H1 (cell line): ENCODE measurements around the gene TUT4. TPM values are rescaled to one million over a fixed set of nuclear protein-coding genes. Genes with fewer than 3 reads are reported as not detected.

ENCODE experiments used
- CTCF ChIA-PET: fragments of 300-600 bp; sonication (Branson Sonifier 250); formaldehyde crosslinking; loops from one replicate; lab custom pipeline; 2021; ENCODE audit not compliant: partially characterized antibody; lab: Charles Lee
- POLR2A ChIA-PET: fragments of 300-600 bp; sonication (Branson Sonifier 250); formaldehyde crosslinking; loops from one replicate; lab custom pipeline; 2021; ENCODE audit warnings: inconsistent platforms; ENCODE audit not compliant: partially characterized antibody; lab: Charles Lee
- DNase-seq, 2 experiments: peaks; one replicate each; pipeline versions ENCODE4 v3.0.0 to v3.0.0-alpha.2; 2010 to 2022; ENCODE audit warnings: low spot score in 2 of 2, low read depth in 1 of 2, mixed read lengths in 1 of 2
- FAIRE-seq: peaks from 2 replicates; lab custom pipeline; 2011; peaks lifted over from hg19 to GRCh38; lab: Jason Lieb, UNC
- H2AFZ ChIP-seq: 2 replicates; pipeline ENCODE4 v1.8.1; 2012; ENCODE audit warnings: low read length, inconsistent platforms
- H2AK5ac ChIP-seq: 2 replicates; pipeline ENCODE4 v1.6.1; 2013; ENCODE audit warnings: low read depth, low read length
- H2BK120ac ChIP-seq: replicated peaks from 2 replicates; pipeline ENCODE3; 2013; ENCODE audit warnings: low read depth, low read length, inconsistent platforms
- H2BK12ac ChIP-seq: 2 replicates; pipeline ENCODE4 v1.6.1; 2013; ENCODE audit warnings: low read depth, low read length
- H2BK15ac ChIP-seq: 2 replicates; pipeline ENCODE4 v1.6.1; 2013; ENCODE audit warnings: low read length
- H2BK20ac ChIP-seq: 2 replicates; pipeline ENCODE4 v1.6.1; 2013; ENCODE audit warnings: low read length
- H2BK5ac ChIP-seq: 2 replicates; pipeline ENCODE4 v1.6.1; 2013; ENCODE audit warnings: low read depth, low read length
- H3K14ac ChIP-seq: 2 replicates; pipeline ENCODE4 v1.6.1; 2013; ENCODE audit warnings: inconsistent platforms; ENCODE audit not compliant: insufficient read length
- H3K18ac ChIP-seq: 2 replicates; pipeline ENCODE4 v1.6.1; 2013; ENCODE audit warnings: low read length; ENCODE audit errors: extremely low read depth
- H3K23ac ChIP-seq: 2 replicates; pipeline ENCODE4 v1.6.1; 2013; ENCODE audit warnings: inconsistent platforms; ENCODE audit not compliant: insufficient read length
- H3K23me2 ChIP-seq: 2 replicates; pipeline ENCODE4 v1.6.1; 2013; ENCODE audit warnings: low read depth, low read length
- H3K27ac ChIP-seq: 2 replicates; pipeline ENCODE4 v1.6.1; 2011; ENCODE audit warnings: low read depth, low read length, inconsistent platforms
- H3K27me3 ChIP-seq, 4 experiments: replicated peaks in 1 of 4; 1 replicate in 1 of 4; 2 replicates in 3 of 4; pipeline versions ENCODE4 v1.6.1 to v1.8.1; 2011 to 2013; ENCODE audit warnings: low read length in 3 of 4, mild to moderate bottlenecking in 3 of 4, inconsistent platforms in 2 of 4, mixed read lengths in 2 of 4, moderate library complexity in 1 of 4; ENCODE audit not compliant: control insufficient read depth in 3 of 4, insufficient read depth in 3 of 4; ENCODE audit errors: extremely low read depth in 1 of 4
- H3K36me3 ChIP-seq, 4 experiments: 2 replicates each; pipeline versions ENCODE4 v1.6.1 to v1.8.1; 2011 to 2013; ENCODE audit warnings: mild to moderate bottlenecking in 4 of 4, low read length in 3 of 4, moderate library complexity in 2 of 4, control low read depth in 1 of 4, inconsistent platforms in 1 of 4; ENCODE audit not compliant: insufficient read depth in 4 of 4, control insufficient read depth in 2 of 4
- H3K4ac ChIP-seq: replicated peaks from 2 replicates; pipeline ENCODE3; 2013; ENCODE audit warnings: low read length, low read depth, mixed read lengths, inconsistent platforms; ENCODE audit not compliant: insufficient read length
- H3K4me1 ChIP-seq, 4 experiments: replicated peaks in 1 of 4; 1 replicate in 1 of 4; 2 replicates in 3 of 4; pipeline versions ENCODE4 v1.6.1 to v1.8.1; 2011 to 2013; ENCODE audit warnings: low read length in 3 of 4, inconsistent platforms in 2 of 4, mixed read lengths in 1 of 4; ENCODE audit not compliant: insufficient read depth in 4 of 4, control insufficient read depth in 3 of 4
- H3K4me2 ChIP-seq, 2 experiments: 2 replicates each; pipeline versions ENCODE4 v1.6.1 to v1.8.1; 2011 to 2013; ENCODE audit warnings: low read depth in 2 of 2, low read length in 2 of 2, control low read depth in 1 of 2, inconsistent platforms in 1 of 2, mild to moderate bottlenecking in 1 of 2; ENCODE audit not compliant: insufficient read depth in 1 of 2
- H3K4me3 ChIP-seq, 4 experiments: fragments of 200-600, 300-600 bp in 1 of 4; sonication (generic), shearing (Covaris generic), sonication (Bioruptor Twin) in 1 of 4; 2 replicates each; pipeline versions ENCODE4 v1.5.1 to v1.8.1; 2011 to 2016; ENCODE audit warnings: low read length in 4 of 4, low read depth in 3 of 4, control low read depth in 2 of 4, inconsistent platforms in 2 of 4, mild to moderate bottlenecking in 2 of 4, mixed read lengths in 1 of 4, moderate library complexity in 1 of 4; ENCODE audit not compliant: insufficient read depth in 2 of 4; ENCODE audit errors: extremely low read depth in 1 of 4
- H3K56ac ChIP-seq: replicated peaks from 2 replicates; pipeline ENCODE3; 2013; ENCODE audit warnings: low read depth, mild to moderate bottlenecking, mixed read lengths, low read length, inconsistent platforms; ENCODE audit not compliant: insufficient read length
- H3K79me1 ChIP-seq: 2 replicates; pipeline ENCODE4 v1.6.1; 2013; ENCODE audit warnings: low read depth, low read length, control low read depth
- H3K79me2 ChIP-seq, 2 experiments: 2 replicates each; pipeline versions ENCODE4 v1.6.1 to v1.8.1; 2012 to 2013; ENCODE audit warnings: low read length in 2 of 2, mild to moderate bottlenecking in 2 of 2, inconsistent platforms in 1 of 2; ENCODE audit not compliant: insufficient read depth in 2 of 2, control insufficient read depth in 1 of 2
- H3K9ac ChIP-seq, 4 experiments: replicated peaks in 1 of 4; 1 replicate in 1 of 4; 2 replicates in 3 of 4; pipeline versions ENCODE4 v1.6.1 to v1.8.1; 2011 to 2013; ENCODE audit warnings: low read depth in 3 of 4, low read length in 3 of 4, control low read depth in 2 of 4, mild to moderate bottlenecking in 2 of 4, moderate library complexity in 2 of 4, inconsistent platforms in 1 of 4; ENCODE audit errors: extremely low read depth in 1 of 4
- H3K9me3 ChIP-seq, 2 experiments: 2 replicates each; pipeline versions ENCODE4 v1.6.1 to v1.8.1; 2012 to 2013; ENCODE audit warnings: mild to moderate bottlenecking in 2 of 2, moderate library complexity in 2 of 2, control low read depth in 1 of 2, inconsistent platforms in 1 of 2, low read depth in 1 of 2, low read length in 1 of 2, mixed read lengths in 1 of 2; ENCODE audit not compliant: insufficient read depth in 2 of 2
- H4K20me1 ChIP-seq, 2 experiments: replicated peaks in 1 of 2; 2 replicates each; pipeline versions ENCODE3 to v1.8.1; 2011 to 2013; ENCODE audit warnings: inconsistent platforms in 2 of 2, low read length in 2 of 2, mild to moderate bottlenecking in 1 of 2; ENCODE audit not compliant: insufficient read depth in 2 of 2, control insufficient read depth in 1 of 2
- H4K5ac ChIP-seq: 2 replicates; pipeline ENCODE4 v1.6.1; 2013; ENCODE audit warnings: low read length, low read depth, mixed read lengths, inconsistent platforms; ENCODE audit not compliant: insufficient read length
- H4K8ac ChIP-seq: 2 replicates; pipeline ENCODE4 v1.8.0; 2013; ENCODE audit warnings: mild to moderate bottlenecking, moderate library complexity, low read length, inconsistent platforms; ENCODE audit not compliant: insufficient read depth; ENCODE audit errors: extremely low read depth
- H4K91ac ChIP-seq: replicated peaks from 2 replicates; pipeline ENCODE3; 2013; ENCODE audit warnings: low read length, mixed read lengths, inconsistent platforms; ENCODE audit not compliant: insufficient read length
- CREB1 ChIP-seq: IDR thresholded peaks from 2 replicates; pipeline ENCODE4 v1.6.1; 2012; ENCODE audit warnings: inconsistent platforms
- CTBP2 ChIP-seq: IDR thresholded peaks from 2 replicates; pipeline ENCODE4 v1.7.0; 2011; ENCODE audit warnings: borderline replicate concordance, mild to moderate bottlenecking, moderate library complexity, mixed read lengths, low read length; ENCODE audit not compliant: insufficient read depth, insufficient read length
- GTF2F1 ChIP-seq: IDR thresholded peaks from 2 replicates; pipeline ENCODE4 v1.6.1; 2012; ENCODE audit warnings: low read depth, low read length, improper control_type of control experiment, borderline replicate concordance
- HDAC6 ChIP-seq: IDR thresholded peaks from one replicate; pipeline ENCODE4 v1.7.1; 2012; ENCODE audit warnings: low read depth, mild to moderate bottlenecking, inconsistent platforms, low read length, moderate library complexity
- RXRA ChIP-seq: IDR thresholded peaks from 2 replicates; pipeline ENCODE4 v1.6.1; 2011; ENCODE audit warnings: low read depth, mild to moderate bottlenecking, low read length, moderate library complexity; ENCODE audit not compliant: insufficient read depth
- SAP30 ChIP-seq: fragments of 300-600 bp; sonication (generic); IDR thresholded peaks from 2 replicates; pipeline ENCODE4 v1.7.1; 2012; ENCODE audit warnings: low read length, moderate library complexity, mild to moderate bottlenecking, inconsistent platforms; ENCODE audit not compliant: insufficient read depth, insufficient replicate concordance
- SP2 ChIP-seq: IDR thresholded peaks from 2 replicates; pipeline ENCODE4 v1.6.1; 2012; ENCODE audit warnings: mild to moderate bottlenecking, low read length, inconsistent platforms
- WGBS, 2 experiments: shearing (Covaris generic) in 1 of 2; methylation state at CpG; one replicate each; pipeline versions ENCODE4 v1.1.6 to v1.1.7; 2013 to 2015; ENCODE audit warnings: low lambda C conversion rate in 2 of 2, mixed read lengths in 2 of 2, inconsistent platforms in 1 of 2, low coverage in 1 of 2, missing lambda C conversion rate in 1 of 2; ENCODE audit not compliant: insufficient replicate concordance in 2 of 2, insufficient coverage in 1 of 2, insufficient read length in 1 of 2; ENCODE audit errors: extremely low coverage in 1 of 2, missing lambda C conversion rate in 1 of 2; 5-methylcytosine and 5-hydroxymethylcytosine counted together
- polyA plus RNA-seq, 7 experiments: library from polyadenylated mRNA; depleted of rRNA in 3 of 7; stranded (reverse) in 5 of 7; unstranded in 2 of 7; fragments of >200 nt in 5 of 7; fragments of 200-250 nt in 2 of 7; gene quantifications; 1 replicate in 5 of 7; 2 replicates in 1 of 7; 4 replicates in 1 of 7; pipeline versions ENCODE4 v1.2.1 to v1.2.3, GENCODE V29; 2011 to 2013; ENCODE audit warnings: missing spikeins in 2 of 7, mixed read lengths in 2 of 7
- total RNA-seq: library from RNA; stranded (reverse); fragmentation: NEBNext Ultra II Directional; extraction: Animal tissue kit (Norgen Biotek cat#: 25700); gene quantifications from 2 replicates; pipeline ENCODE4 v1.2.1, GENCODE V29; 2021
- TF ChIP-seq, protein P1 (sequence below): IDR thresholded peaks from 2 replicates; pipeline ENCODE4 v1.6.1; 2012; ENCODE audit warnings: inconsistent platforms
- TF ChIP-seq, protein P2 (sequence below): IDR thresholded peaks from 2 replicates; pipeline ENCODE4 v1.6.1; 2012; ENCODE audit warnings: low read length, inconsistent platforms
- TF ChIP-seq, protein P3 (sequence below): IDR thresholded peaks from 2 replicates; pipeline ENCODE4 v1.6.1; 2011; ENCODE audit warnings: low read length, improper control_type of control experiment

TUT4 gene
- total and polyA plus RNA-seq, 2 of the 8 experiments (the other 6 are each of a cell fraction or from before 2014, with no cell fraction given), result 54.5 to 63.3 TPM

DNA sequence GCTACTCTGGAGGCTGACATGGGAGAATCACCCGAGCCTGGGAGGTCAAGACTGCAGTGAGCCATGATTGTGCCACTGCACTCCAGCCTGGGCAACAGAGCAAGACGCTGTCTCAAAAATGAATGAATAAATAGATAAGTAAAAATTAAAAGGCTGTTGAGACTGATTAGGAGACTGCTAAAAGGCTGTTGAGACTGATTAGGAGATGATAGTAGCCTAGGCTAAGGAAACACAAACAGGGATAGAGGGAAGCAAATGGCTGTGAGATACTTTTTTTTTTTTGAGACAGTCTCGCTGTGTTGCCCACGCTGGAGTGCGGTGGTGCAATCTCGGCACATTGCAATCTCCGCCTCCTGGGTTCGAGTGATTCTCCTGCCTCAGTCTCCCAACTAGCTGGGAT, 120.1 kb downstream of the TUT4 start:
- no peak overlapping the region for H2BK20ac ChIP-seq
- H3K56ac ChIP-seq, result no peak overlapping the region
- no peak overlapping the region for H2AK5ac ChIP-seq
- H3K9me3 ChIP-seq, result no peaks in the 10 kb centered on the region
- no peak overlapping the region for H2BK120ac ChIP-seq
- H4K20me1 ChIP-seq, result no peaks in the 10 kb centered on the region
- peaks cover 4 to 40% (median 14%) of the 10 kb centered on the region in 4 experiments for H3K36me3 ChIP-seq
- no peaks in the 10 kb centered on the region for H3K79me1 ChIP-seq
- no peaks in the 10 kb centered on the region for H3K23me2 ChIP-seq
- no peak overlapping the region for H4K8ac ChIP-seq
- H3K18ac ChIP-seq, result no peak overlapping the region
- H3K9ac ChIP-seq, result no peak overlapping the region
- DNase-seq (no peak), FAIRE-seq (no peak)
- no peak overlapping the region for H3K4me3 ChIP-seq
- 98% methylated on average over 8 of the region's 8 CpGs; no CpG with 5 or more reads in 1 of the 2 experiments for WGBS, 2 experiments
- no peak overlapping the region for H3K14ac ChIP-seq
- no peaks in the 10 kb centered on the region for H3K79me2 ChIP-seq
- H4K91ac ChIP-seq, result no peak overlapping the region
- no peak overlapping the region for H4K5ac ChIP-seq
- H3K4ac ChIP-seq, result no peak overlapping the region
- no peak overlapping the region for H3K27ac ChIP-seq
- H2AFZ ChIP-seq, result no peak overlapping the region
- H2BK12ac ChIP-seq, result no peak overlapping the region
- no peak overlapping the region for H3K4me2 ChIP-seq
- POLR2A ChIA-PET, result interaction anchor here (2.1 kb wide), 2 partner anchors 9 to 28 kb away, joined by 7 to 8 read pairs; partner anchors contain the start of genes ORC1 and PRPF38A
- H2BK5ac ChIP-seq, result no peak overlapping the region
- peaks cover 0 to 3% (median 0%) of the 10 kb centered on the region in 4 experiments; a peak in 2 of 7 replicates for H3K4me1 ChIP-seq
- no peak overlapping the region for H3K23ac ChIP-seq
- no peak overlapping the region for H2BK15ac ChIP-seq
- CTCF ChIA-PET, result no interaction called here
- no peaks in the 10 kb centered on the region for H3K27me3 ChIP-seq
- TF ChIP-seq CTBP2 (no peak), SAP30 (no peak), GTF2F1 (no peak), RXRA (no peak), CREB1 (no peak), SP2 (no peak), HDAC6 (no peak)
- TF ChIP-seq, protein P1, sequence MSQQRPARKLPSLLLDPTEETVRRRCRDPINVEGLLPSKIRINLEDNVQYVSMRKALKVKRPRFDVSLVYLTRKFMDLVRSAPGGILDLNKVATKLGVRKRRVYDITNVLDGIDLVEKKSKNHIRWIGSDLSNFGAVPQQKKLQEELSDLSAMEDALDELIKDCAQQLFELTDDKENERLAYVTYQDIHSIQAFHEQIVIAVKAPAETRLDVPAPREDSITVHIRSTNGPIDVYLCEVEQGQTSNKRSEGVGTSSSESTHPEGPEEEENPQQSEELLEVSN, result no peak
- TF ChIP-seq, protein P2, sequence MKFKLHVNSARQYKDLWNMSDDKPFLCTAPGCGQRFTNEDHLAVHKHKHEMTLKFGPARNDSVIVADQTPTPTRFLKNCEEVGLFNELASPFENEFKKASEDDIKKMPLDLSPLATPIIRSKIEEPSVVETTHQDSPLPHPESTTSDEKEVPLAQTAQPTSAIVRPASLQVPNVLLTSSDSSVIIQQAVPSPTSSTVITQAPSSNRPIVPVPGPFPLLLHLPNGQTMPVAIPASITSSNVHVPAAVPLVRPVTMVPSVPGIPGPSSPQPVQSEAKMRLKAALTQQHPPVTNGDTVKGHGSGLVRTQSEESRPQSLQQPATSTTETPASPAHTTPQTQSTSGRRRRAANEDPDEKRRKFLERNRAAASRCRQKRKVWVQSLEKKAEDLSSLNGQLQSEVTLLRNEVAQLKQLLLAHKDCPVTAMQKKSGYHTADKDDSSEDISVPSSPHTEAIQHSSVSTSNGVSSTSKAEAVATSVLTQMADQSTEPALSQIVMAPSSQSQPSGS, result no peak
- TF ChIP-seq, protein P3, sequence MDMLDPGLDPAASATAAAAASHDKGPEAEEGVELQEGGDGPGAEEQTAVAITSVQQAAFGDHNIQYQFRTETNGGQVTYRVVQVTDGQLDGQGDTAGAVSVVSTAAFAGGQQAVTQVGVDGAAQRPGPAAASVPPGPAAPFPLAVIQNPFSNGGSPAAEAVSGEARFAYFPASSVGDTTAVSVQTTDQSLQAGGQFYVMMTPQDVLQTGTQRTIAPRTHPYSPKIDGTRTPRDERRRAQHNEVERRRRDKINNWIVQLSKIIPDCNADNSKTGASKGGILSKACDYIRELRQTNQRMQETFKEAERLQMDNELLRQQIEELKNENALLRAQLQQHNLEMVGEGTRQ, result no peak
